ENCODE data around the gene HEXIM2. TPM values are rescaled to one million over a fixed set of nuclear protein-coding genes. Genes with fewer than 3 reads are reported as not detected.
A peak's percentile ranks its signal among the peaks of the same experiment; 100 is the strongest.

Gene HEXIM2
- total and polyA plus RNA-seq, 2 of the 13 experiments (the other 11 are each of a cell fraction or from before 2014, with no cell fraction given) = 27.1 to 32.4 TPM

GRCh38 chr17:45201880-45202279 is 40.2 kb downstream of the HEXIM2 start (continued):
- peak; percentile 69; the same call in 1 of the 2 replicates for TF ChIP-seq SIX4 (CRISPR knock-in tag; IDR thresholded peaks at IDR 0.05)
- peak; percentile 75 for TF ChIP-seq ZBTB43 (CRISPR knock-in tag; conservative IDR thresholded peaks at IDR 0.05)
- TF ChIP-seq, protein P1, sequence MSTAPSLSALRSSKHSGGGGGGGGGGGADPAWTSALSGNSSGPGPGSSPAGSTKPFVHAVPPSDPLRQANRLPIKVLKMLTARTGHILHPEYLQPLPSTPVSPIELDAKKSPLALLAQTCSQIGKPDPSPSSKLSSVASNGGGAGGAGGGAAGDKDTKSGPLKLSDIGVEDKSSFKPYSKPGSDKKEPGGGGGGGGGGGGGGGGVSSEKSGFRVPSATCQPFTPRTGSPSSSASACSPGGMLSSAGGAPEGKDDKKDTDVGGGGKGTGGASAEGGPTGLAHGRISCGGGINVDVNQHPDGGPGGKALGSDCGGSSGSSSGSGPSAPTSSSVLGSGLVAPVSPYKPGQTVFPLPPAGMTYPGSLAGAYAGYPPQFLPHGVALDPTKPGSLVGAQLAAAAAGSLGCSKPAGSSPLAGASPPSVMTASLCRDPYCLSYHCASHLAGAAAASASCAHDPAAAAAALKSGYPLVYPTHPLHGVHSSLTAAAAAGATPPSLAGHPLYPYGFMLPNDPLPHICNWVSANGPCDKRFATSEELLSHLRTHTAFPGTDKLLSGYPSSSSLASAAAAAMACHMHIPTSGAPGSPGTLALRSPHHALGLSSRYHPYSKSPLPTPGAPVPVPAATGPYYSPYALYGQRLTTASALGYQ (CRISPR knock-in tag; IDR thresholded peaks at IDR 0.05) = peak; percentile 85
- TF ChIP-seq ELF3 (CRISPR knock-in tag; IDR thresholded peaks at IDR 0.05) = peak; percentile 83
- peak; percentile 58; the same call in 1 of the 2 replicates for TF ChIP-seq UBTF (CRISPR knock-in tag; IDR thresholded peaks at IDR 0.05)
- TF ChIP-seq, protein P2, sequence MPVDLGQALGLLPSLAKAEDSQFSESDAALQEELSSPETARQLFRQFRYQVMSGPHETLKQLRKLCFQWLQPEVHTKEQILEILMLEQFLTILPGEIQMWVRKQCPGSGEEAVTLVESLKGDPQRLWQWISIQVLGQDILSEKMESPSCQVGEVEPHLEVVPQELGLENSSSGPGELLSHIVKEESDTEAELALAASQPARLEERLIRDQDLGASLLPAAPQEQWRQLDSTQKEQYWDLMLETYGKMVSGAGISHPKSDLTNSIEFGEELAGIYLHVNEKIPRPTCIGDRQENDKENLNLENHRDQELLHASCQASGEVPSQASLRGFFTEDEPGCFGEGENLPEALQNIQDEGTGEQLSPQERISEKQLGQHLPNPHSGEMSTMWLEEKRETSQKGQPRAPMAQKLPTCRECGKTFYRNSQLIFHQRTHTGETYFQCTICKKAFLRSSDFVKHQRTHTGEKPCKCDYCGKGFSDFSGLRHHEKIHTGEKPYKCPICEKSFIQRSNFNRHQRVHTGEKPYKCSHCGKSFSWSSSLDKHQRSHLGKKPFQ (CRISPR knock-in tag; IDR thresholded peaks at IDR 0.05; ENCODE audit: insufficient replicate concordance) = peak; percentile 42
- TF ChIP-seq, protein P3, sequence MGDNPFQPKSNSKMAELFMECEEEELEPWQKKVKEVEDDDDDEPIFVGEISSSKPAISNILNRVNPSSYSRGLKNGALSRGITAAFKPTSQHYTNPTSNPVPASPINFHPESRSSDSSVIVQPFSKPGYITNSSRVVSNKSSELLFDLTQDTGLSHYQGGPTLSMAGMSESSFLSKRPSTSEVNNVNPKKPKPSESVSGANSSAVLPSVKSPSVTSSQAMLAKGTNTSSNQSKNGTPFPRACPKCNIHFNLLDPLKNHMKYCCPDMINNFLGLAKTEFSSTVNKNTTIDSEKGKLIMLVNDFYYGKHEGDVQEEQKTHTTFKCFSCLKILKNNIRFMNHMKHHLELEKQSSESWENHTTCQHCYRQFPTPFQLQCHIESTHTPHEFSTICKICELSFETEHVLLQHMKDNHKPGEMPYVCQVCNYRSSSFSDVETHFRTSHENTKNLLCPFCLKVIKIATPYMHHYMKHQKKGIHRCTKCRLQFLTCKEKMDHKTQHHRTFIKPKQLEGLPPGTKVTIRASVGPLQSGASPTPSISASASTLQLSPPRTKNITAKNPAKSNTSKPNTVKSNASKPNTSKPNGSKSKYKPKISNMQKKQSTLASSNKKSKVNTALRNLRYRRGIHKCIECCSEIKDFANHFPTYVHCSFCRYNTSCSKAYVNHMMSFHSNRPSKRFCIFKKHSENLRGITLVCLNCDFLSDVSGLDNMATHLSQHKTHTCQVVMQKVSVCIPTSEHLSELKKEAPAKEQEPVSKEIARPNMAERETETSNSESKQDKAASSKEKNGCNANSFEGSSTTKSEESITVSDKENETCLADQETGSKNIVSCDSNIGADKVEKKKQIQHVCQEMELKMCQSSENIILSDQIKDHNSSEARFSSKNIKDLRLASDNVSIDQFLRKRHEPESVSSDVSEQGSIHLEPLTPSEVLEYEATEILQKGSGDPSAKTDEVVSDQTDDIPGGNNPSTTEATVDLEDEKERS (CRISPR knock-in tag; IDR thresholded peaks at IDR 0.05) = peak; percentile 95
- peak; percentile 82 for TF ChIP-seq PHF5A (CRISPR knock-in tag; IDR thresholded peaks at IDR 0.05; ENCODE audit: low read depth, unreplicated experiment)
- 0 out of 2 replicates have a peak, but pooled peaks have one; percentile 1 for TF ChIP-seq THAP7 (CRISPR knock-in tag; IDR thresholded peaks at IDR 0.05)
- peak; percentile 67; the same call in 1 of the 2 replicates for TF ChIP-seq BORCS8-MEF2B (CRISPR knock-in tag; IDR thresholded peaks at IDR 0.05)
- TF ChIP-seq, protein P4, sequence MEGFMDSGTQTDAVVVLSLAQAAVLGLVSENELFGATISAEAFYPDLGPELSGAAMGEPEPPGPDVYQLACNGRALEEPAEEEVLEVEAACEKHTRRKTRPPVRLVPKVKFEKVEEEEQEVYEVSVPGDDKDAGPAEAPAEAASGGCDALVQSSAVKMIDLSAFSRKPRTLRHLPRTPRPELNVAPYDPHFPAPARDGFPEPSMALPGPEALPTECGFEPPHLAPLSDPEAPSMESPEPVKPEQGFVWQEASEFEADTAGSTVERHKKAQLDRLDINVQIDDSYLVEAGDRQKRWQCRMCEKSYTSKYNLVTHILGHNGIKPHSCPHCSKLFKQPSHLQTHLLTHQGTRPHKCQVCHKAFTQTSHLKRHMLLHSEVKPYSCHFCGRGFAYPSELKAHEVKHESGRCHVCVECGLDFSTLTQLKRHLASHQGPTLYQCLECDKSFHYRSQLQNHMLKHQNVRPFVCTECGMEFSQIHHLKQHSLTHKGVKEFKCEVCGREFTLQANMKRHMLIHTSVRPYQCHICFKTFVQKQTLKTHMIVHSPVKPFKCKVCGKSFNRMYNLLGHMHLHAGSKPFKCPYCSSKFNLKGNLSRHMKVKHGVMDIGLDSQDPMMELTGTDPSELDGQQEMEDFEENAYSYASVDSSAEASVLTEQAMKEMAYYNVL (CRISPR knock-in tag; IDR thresholded peaks at IDR 0.05; ENCODE audit: borderline replicate concordance) = peak; percentile 64; the same call in 1 of the 2 replicates
- peak; percentile 91 for TF ChIP-seq ZFP1 (CRISPR knock-in tag; IDR thresholded peaks at IDR 0.05)
- peak; percentile 76; the same call in 1 of the 2 replicates for TF ChIP-seq NAIF1 (CRISPR knock-in tag; IDR thresholded peaks at IDR 0.05; ENCODE audit: borderline replicate concordance)
